ENCODE data around the gene MSN. TPM values are rescaled to one million over a fixed set of nuclear protein-coding genes. Genes with fewer than 3 reads are reported as not detected.

The MSN gene
- total RNA-seq, 2 donors from 2014 or later = 141 to 188 TPM

DNA sequence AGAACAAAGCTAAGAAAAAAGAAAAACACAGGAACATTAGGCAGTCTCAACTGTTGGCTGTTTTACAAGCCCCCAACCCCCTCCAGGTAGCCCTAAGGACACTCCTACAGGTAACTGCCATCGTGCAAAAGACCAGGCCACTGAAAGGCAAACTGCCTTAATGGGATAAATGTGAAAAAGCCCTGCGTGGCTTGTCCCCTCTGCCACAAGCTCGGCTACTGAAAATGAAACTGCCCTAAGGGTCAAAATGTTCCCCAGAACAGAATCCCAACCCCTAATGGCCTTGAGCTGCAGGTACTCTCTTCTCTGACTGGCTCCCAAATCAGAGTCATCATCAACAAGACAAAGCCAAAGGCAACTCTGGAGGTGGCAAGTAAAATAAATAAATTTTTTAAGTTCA is 84.8 kb downstream of the MSN start:
- no peaks in the 10 kb centered on the region for H3K4me1 Mint-ChIP-seq
- no peaks in the 10 kb centered on the region for H3K36me3 ChIP-seq (ENCODE audit: control insufficient read depth, insufficient read depth, low read length)
- H3K9me3 Mint-ChIP-seq = peaks cover 61% of the 10 kb centered on the region
- H3K4me3 Mint-ChIP-seq = no peak overlapping the region
- no peak for DNase-seq
- H3K36me3 Mint-ChIP-seq (ENCODE audit: low read depth) = peaks cover 3% of the 10 kb centered on the region
- WGBS, 2 experiments (ENCODE audit: insufficient coverage in 1 of 2, insufficient read length in 1 of 2) = 84% methylated on average over 3 of the region's 3 CpGs; no CpG with 5 or more reads in 1 of the 2 experiments
- no peak overlapping the region for H3K9ac ChIP-seq (ENCODE audit: extremely low read depth, low read length, poor library complexity, severe bottlenecking)
- no peaks in the 10 kb centered on the region for H3K27me3 ChIP-seq (ENCODE audit: control insufficient read depth, insufficient read depth, low read length, poor library complexity, severe bottlenecking)
- no peaks in the 10 kb centered on the region for H3K27me3 Mint-ChIP-seq (ENCODE audit: insufficient read depth)
- TF ChIP-seq, protein P1, sequence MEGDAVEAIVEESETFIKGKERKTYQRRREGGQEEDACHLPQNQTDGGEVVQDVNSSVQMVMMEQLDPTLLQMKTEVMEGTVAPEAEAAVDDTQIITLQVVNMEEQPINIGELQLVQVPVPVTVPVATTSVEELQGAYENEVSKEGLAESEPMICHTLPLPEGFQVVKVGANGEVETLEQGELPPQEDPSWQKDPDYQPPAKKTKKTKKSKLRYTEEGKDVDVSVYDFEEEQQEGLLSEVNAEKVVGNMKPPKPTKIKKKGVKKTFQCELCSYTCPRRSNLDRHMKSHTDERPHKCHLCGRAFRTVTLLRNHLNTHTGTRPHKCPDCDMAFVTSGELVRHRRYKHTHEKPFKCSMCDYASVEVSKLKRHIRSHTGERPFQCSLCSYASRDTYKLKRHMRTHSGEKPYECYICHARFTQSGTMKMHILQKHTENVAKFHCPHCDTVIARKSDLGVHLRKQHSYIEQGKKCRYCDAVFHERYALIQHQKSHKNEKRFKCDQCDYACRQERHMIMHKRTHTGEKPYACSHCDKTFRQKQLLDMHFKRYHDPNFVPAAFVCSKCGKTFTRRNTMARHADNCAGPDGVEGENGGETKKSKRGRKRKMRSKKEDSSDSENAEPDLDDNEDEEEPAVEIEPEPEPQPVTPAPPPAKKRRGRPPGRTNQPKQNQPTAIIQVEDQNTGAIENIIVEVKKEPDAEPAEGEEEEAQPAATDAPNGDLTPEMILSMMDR (conservative IDR thresholded peaks at IDR 0.05) = no peak
- H3K4me3 ChIP-seq (ENCODE audit: low read length) = no peak overlapping the region
- no peaks in the 10 kb centered on the region for H3K9me3 ChIP-seq (ENCODE audit: control insufficient read depth, low read length)
- H3K4me1 ChIP-seq (ENCODE audit: control insufficient read depth, insufficient read depth, low read length) = no peaks in the 10 kb centered on the region
- H3K27ac ChIP-seq (ENCODE audit: low read depth, low read length) = no peak overlapping the region
- H3K27ac Mint-ChIP-seq = no peak overlapping the region

DNA sequence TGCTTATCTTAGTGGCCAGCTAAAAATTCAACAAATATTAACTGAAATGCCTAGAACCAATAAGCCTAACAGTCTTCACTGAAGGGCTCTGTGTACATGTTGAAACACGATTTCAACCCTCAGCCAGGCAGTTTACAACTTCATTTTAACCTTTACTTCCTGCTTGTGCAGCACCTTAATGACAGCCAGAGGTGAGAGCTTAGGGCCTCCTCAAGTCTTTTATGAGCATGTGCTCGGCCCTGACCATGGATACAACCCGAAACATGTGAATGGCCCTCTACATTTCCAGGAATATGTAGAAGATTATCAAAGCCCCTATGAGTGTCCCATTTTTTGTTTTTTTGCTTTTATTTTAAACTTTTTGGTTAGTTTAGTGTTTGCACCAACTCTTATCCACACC is 88.3 kb downstream of the MSN start:
- Histone ChIP-seq H3K9me3 (ENCODE audit: control insufficient read depth, low read length) (no peaks in the 10 kb centered on the region), H3K4me3 (ENCODE audit: low read length) (no peak overlapping the region), H3K9ac (ENCODE audit: extremely low read depth, low read length, poor library complexity, severe bottlenecking) (no peak overlapping the region), H3K4me1 (ENCODE audit: control insufficient read depth, insufficient read depth, low read length) (no peaks in the 10 kb centered on the region), H3K36me3 (ENCODE audit: control insufficient read depth, insufficient read depth, low read length) (no peaks in the 10 kb centered on the region), H3K27ac (ENCODE audit: low read depth, low read length) (no peak overlapping the region), H3K27me3 (ENCODE audit: control insufficient read depth, insufficient read depth, low read length, poor library complexity, severe bottlenecking) (no peaks in the 10 kb centered on the region)
- no peaks in the 10 kb centered on the region for H3K4me1 Mint-ChIP-seq
- no peaks in the 10 kb centered on the region for H3K27me3 Mint-ChIP-seq (ENCODE audit: insufficient read depth)
- TF ChIP-seq, protein P1 (conservative IDR thresholded peaks at IDR 0.05) = no peak
- peaks cover 66% of the 10 kb centered on the region for H3K9me3 Mint-ChIP-seq
- peaks cover 2% of the 10 kb centered on the region for H3K36me3 Mint-ChIP-seq (ENCODE audit: low read depth)
- H3K4me3 Mint-ChIP-seq = no peak overlapping the region
- DNase-seq = no peak
- WGBS, 2 experiments (ENCODE audit: insufficient coverage in 1 of 2, insufficient read length in 1 of 2) = 80 to 89% methylated on average over 1 to 3 of the region's 3 CpGs
- no peak overlapping the region for H3K27ac Mint-ChIP-seq

DNA sequence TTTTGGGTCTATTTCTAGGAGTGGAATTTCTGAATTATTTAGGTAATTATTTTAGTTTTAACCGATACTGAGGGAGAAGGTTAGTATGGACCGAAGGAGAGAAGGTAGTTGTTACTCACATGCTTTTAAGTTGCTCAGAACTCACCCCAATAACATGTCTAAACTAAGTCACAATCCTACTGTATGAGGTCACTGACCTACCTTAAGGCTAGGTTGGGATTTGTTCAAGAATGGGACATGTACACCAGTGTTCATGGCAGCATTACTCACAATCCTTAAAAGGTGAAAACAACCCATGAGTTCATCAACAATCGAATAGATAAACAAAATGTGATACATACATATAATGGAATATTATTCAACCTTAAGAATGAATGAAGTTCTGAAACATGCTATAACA is 90.5 kb downstream of the MSN start:
- no peak overlapping the region for H3K27ac Mint-ChIP-seq
- TF ChIP-seq, protein P1 (conservative IDR thresholded peaks at IDR 0.05) = no peak
- no peaks in the 10 kb centered on the region for H3K27me3 ChIP-seq (ENCODE audit: control insufficient read depth, insufficient read depth, low read length, poor library complexity, severe bottlenecking)
- peaks cover 62% of the 10 kb centered on the region for H3K9me3 Mint-ChIP-seq
- no peaks in the 10 kb centered on the region for H3K4me1 ChIP-seq (ENCODE audit: control insufficient read depth, insufficient read depth, low read length)
- 100% methylated on average over 1 of the region's 3 CpGs; no CpG with 5 or more reads in 1 of the 2 experiments for WGBS, 2 experiments (ENCODE audit: insufficient coverage in 1 of 2, insufficient read length in 1 of 2)
- no peaks in the 10 kb centered on the region for H3K4me1 Mint-ChIP-seq
- H3K9ac ChIP-seq (ENCODE audit: extremely low read depth, low read length, poor library complexity, severe bottlenecking) = no peak overlapping the region
- no peak overlapping the region for H3K4me3 ChIP-seq (ENCODE audit: low read length)
- H3K4me3 Mint-ChIP-seq = no peak overlapping the region
- no peak overlapping the region for H3K27ac ChIP-seq (ENCODE audit: low read depth, low read length)
- no peaks in the 10 kb centered on the region for H3K27me3 Mint-ChIP-seq (ENCODE audit: insufficient read depth)
- DNase-seq = no peak
- no peaks in the 10 kb centered on the region for H3K36me3 ChIP-seq (ENCODE audit: control insufficient read depth, insufficient read depth, low read length)
- no peaks in the 10 kb centered on the region for H3K9me3 ChIP-seq (ENCODE audit: control insufficient read depth, low read length)
- H3K36me3 Mint-ChIP-seq (ENCODE audit: low read depth) = no peaks in the 10 kb centered on the region
